NCI-H2081 (cell line): Measurements from ENCODE around the gene C22orf23.
"Not testable (repeated sequence)": the region's sequence is repeated elsewhere in the genome, so short reads cannot be mapped to it uniquely, and the experiment has no call there.

Source experiments
- DNase-seq, 2 experiments: peaks; one replicate each; lab custom pipeline; 2025; lab: John Stamatoyannopoulos, UW

Gene C22orf23

DNA sequence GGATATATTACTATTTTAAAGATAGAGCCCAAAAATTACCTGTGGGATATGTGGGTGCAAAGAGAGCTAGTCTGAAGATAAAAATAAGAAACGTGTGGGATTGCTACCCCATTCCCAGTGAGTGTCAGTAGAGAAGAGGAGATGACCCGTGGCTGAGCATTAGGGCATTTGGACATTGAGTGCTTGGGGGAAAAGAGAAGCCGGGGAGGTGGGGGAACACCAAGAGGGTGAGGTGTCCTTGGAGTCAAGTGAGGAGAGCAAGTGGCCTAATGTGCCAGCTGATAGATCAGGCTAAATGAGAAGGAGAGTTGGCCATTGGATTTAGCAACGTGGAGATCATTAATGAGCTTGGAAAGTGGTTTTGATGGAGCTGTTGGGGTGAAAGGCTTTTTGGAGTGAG is 1.3 kb upstream of the C22orf23 start:
- no peak for DNase-seq

DNA sequence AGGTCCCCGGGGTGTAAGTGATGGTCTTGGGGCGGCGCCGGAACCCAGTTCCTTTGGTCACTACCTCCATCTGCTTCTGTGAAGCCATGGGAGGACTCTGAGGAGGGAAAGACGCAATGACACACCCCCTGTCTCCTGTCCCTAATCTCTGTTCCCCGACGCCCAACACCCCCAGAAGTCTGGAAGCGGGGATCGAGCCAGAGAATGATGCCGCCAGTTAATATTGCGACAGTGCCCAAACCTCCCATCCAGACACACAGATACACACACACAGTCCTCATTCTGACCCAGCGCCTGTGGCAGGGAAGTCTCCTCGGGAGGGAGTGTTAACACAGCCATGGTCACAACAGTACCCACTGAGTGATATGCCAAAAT is 352 bp downstream of the C22orf23 start:
- DNase-seq, result no peak

DNA sequence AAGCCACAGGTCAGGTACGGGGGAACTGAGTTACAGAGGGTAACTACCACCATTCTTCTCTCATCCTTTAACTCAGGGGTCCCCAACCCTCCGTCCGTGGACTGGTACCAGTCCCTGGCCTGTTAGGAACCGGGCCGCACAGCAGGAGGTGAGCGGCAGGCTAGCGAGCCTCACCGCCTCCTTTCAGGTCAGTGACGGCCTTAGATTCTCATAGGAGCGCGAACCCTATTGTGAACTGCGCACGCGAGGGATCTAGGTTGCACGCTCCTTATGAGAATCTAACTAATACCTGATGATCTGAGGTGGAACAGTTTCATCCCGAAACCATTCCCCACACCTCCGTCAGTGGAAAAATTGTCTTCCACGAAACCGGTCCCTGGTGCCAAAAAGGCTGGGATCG is 772 bp downstream of the C22orf23 start:
- DNase-seq, result not testable (repeated sequence)

DNA sequence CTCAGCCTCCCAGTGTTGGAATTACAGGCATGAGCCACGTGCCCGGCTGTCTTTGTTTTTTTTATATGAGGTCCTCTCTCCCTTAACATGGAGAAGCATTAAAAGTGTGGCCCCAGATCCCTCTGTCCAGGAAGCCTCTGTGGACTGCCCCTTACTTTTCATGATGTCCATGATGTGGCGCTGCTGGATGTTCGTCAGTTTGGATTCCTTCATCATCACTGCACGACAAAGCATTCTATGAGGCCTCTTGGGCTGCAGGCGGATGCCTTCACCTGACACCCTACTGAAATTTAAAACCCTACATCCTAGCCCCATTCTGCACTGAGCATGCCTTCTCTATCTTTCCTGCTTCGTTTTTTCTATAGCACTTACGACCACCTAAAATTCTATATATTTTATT is 2.1 kb downstream of the C22orf23 start:
- no peak for DNase-seq

DNA sequence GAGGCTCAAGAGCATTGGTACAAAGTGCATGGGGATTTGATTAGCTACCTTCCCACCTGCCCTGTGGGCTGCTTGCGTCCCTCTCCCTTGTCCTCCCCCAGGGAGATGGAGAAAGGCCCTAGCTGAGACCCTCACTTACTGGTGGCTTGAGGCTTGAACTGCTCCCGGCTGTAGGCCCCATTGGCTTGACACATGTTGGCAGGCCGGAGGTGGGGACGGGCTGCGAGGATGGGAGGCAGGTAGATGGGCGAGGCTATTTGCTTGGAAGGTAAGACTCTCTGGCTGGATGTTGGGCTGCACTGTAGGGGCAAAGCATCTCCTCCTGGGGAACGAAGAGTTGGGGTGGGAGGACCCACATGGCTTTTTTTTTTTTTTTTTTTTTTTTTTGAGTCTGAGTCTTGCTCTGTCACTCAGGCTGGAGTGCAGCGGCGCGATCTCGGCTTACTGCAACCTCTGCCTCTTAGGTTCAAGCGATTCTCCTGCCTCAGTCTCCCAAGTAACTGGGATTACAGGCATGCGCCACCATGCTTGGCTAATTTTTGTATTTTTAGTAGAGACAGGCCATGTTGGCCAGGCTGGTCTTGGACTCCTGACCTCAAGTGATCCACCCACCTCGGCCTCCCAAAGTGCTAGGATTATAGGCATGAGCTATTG is 6.1 kb downstream of the C22orf23 start:
- not testable (repeated sequence) for DNase-seq

DNA sequence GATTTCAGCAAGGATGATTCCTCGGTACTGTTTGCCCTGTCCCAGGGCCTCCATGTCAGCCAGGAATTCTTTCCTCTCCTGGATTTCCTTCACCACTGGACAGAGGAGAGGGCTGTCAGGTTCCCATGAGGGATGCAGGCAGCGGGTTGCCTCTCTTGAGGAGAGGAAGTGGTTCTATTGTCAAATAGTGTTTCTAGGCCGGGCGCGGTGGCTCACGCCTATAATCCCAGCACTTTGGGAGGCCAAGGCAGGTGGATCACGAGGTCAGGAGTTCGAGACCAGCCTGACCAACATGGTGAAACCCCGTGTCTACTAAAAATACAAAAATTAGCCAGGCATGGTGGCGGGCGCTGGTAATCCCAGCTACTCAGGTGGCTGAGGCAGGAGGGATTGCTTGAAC is 9.0 kb downstream of the C22orf23 start:
- DNase-seq, result not testable (repeated sequence)

DNA sequence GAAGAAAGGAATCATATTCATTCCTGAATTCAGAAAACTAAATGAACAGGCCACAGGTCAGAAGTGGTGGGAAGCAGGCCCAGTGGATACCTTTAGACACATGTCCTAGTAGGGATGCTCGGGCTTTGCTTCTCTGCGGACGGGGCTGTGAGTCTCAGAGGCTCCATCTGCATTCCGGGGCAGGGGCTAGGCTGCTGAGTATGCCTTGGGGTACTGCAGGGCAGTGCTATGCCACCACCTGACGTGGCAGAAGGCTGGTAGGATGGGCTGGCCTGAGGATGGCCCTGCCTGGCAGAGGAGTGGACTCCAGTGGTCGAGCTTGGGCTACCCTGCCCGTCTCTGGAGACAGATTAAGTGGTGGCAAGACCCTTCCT is 9.6 kb downstream of the C22orf23 start:
- no peak for DNase-seq

DNA sequence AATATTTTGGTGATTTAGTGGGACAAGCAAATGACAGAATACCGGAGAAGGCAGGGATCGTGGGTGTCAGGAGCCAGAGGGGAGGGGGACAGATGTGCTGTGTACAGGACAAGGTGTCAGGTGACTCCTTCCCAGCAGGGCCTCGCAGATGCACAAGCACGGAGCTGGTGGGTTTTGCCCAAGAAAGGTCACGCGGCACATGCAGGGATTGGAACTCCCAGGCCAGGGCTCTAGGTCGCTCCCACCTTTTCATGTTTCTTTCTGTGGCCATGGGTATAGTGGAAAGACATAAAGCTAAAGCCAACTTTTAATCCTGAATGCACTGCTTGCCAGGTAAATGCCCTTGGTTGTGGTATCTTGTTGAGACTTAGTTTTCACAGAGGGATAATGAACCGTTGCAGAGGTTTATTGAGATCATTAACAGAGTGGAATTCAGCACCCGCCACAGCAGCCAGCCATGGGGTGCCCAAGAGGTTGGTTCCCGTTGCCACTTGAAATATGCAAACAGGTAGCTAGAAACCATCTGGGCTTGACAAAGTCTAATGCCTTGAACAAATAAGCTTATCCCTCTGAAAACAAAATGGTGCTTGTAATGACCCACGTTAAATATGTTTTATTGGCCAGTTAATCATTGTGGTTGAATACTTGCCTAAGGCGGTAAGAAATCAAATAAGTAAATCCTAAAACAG is 10.1 kb downstream of the C22orf23 start:
- no peak for DNase-seq

DNA sequence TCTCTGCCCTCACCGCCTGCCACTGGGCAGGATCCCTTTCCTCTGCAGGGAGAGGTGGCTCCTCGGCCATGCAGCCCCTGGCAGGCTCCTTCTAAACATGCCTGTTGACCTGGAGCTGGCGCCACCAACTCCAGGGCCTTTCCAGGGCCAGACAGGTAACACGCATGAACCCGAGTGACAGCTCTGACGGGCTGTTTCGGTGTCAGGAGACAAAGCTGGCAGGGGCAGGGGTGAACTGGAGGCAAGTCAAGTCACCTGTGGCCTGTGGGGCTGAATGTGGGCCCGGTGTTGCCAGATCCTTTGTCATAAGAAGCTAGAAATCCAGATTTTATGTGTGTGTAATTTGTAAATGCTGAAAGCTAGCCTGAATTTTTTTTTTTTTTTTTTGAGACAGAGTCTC is 11.3 kb downstream of the C22orf23 start:
- no peak for DNase-seq

DNA sequence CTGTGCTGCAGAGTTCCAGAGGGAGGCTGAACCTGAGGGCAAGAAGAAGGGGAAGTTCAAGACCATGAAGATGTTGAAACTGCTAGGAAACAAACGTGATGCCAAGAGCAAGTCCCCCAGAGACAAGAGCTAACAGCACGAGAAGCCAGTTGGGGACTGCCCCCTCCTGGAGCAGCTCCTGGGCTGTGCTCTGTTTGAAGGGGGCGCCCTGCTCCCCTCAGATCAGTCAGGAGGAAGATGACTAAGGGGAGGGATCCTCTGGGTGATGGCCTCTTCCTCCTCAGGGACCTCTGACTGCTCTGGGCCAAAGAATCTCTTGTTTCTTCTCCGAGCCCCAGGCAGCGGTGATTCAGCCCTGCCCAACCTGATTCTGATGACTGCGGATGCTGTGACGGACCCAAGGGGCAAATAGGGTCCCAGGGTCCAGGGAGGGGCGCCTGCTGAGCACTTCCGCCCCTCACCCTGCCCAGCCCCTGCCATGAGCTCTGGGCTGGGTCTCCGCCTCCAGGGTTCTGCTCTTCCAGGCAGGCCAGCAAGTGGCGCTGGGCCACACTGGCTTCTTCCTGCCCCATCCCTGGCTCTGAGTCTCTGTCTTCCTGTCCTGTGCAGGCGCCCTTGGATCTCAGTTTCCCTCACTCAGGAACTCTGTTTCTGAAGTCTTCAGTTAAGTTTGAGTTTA is 12.6 kb downstream of the C22orf23 start:
- DNase-seq, result no peak

DNA sequence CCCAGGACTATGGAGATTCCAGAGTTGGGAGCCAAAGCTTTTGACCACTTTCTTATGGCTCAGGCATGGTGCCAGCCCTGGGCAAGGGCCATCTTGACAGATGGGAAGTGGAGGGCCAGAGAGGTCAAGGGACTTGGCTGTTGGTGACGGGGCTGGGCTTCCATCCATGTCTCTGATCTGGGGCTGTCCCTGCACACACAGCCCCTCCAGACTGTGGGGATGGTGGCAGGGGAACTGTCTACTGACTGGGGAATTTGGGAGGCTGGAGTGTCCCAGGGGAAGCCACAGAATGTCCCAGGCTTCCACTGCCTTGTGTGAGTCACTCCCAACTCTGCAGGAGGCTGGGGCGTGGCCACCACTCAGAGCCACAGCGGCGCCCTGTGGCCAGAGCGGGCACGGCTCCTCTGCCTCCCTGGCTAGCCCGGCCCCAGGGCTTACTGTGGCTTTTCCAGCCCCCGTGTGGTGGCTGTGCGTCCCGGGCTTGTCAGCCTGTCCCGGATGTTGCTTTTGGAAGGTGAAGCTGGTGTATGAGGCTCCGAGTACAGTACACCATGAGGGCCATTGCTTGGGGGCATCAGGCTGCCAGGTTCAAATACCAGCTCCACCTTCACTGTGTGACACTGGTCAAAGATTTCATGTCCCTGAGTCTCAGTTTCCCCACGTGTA is 19.6 kb downstream of the C22orf23 start:
- DNase-seq, result peak; percentile 50 to 58

DNA sequence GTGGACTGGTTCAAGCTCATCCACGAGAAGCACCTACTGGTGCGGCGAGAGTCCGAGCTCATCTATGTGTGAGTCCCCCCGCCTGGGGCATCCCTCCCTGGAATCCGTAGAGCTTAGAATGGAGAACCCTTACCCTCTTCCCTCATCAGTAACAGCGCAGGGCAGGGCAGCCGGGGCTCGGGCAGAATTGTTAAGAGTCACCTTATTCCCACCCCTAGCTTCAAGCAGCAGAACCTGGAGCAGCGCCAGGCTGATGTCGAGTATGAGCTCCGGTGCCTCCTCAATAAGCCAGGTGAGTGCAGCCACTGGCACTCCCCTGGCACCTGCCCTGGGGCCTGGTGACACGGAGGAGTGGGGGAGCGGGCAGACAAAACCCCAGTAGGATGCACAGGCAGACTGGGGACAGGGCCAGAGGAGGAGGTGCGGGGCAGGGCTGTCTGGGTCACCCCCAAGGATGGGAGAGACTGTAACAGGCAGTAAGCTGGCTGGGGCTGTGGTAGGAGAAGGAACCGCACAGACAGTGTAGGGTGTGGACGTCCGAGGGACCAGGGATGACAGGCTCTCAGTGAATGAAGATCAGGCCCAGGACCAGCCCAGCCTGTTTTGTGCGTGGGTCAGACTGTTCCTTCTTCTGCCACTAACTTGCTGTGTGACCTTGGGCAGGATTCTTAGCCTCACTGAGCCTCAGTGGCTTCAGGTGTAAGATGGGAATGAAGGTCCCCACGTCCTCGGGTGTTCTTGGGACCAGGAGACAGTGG is 20.4 kb downstream of the C22orf23 start:
- DNase-seq, result no peak

DNA sequence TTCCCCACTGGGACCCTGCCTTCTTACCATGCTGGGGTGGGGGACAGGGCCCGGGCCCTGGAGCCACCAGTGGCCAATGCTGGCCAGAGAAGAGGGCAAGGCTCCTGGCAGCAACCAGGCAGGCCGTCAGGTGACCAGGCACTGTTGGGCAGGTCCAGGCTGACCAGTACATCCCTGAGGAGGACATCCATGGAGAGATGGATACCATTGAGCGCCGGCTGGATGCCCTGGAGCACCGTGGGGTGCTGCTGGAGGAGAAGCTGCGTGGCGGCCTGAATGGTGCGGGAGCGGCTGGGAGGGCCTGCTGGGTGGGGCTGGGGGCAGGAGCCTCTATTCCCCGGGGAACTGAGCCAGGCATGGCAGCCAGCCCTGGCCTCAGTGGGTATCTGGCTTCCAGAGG is 21.0 kb downstream of the C22orf23 start:
- no peak for DNase-seq

DNA sequence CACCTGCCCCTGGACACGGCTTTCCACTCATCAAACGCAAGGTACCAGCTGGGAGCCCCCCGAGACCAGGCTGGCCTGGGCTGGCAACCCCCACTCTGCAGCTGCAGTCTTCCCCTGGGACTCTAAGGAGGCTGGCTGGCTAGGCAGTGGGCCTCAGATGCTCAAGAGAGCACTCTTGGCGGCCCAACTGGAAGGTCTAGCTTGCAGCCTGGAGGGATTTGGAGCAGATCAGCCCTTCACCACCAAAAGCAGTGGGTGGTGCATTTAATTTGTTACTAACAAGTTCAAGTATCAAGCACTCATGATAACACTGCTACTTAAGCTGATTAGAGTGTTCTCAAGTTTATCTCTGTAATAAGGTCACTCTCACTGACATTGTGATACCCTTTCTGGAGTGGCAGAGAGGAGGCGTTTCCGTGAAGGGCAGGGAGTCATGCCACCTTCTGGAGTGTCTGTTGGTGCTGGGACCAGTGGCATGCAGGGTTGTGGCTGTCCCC is 21.5 kb downstream of the C22orf23 start:
- no peak for DNase-seq

DNA sequence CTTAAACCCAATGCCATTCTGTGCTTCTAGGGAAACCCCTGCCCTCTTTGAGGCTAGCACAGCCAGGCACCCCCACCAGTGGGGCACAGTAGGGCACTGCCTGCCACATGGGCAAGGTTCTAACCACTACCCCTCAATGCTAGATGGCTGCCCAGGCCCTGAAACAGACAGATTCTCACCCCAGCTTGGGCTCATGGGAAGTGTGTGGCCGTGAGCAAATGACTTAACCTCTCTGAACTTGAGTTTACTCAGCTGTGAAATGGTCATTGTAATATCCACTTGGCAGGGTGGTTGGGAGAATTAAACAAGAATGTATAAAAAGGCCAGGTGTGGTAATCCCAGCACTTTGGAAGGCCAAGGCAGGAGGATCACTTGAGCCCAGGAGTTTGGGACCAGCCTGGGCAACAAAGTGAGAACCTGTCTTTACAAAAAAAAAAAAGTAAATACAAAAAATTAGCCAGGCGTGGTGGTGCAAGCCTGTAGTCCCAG is 22.4 kb downstream of the C22orf23 start:
- DNase-seq, result no peak

DNA sequence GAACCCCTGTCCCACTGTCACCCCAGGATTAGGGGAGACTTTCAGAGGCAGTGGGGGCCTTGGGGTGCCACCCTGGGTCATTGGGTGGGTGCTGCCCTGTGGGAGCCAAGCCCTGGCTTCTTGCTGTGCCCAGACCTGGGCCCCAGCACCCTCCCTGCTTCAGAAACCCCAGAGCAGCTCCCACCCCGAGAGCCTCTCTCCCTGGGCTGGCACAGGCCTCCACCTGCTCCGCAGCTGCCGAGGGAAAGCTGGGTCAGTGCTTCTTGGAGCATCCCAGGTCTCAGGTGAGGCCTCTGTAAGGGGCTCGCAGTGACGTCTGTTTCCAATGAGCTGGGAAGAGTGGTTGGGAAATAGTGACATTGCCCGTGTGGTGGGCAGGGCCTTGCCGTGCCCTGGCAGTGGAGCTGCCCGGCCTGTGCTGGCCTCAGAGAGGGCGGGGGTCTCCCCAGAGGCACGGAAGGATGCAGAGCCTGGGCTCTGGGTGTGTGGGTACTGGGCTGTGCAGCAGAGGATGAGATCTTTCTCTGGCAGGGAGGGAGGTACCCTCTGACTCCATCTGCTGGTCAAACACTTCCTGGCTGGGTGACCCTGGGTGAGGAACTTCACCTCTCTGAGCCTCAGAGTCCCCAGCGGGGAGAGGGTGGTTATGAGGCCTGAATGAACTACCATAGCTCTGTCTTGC is 23.0 kb downstream of the C22orf23 start:
- no peak for DNase-seq

DNA sequence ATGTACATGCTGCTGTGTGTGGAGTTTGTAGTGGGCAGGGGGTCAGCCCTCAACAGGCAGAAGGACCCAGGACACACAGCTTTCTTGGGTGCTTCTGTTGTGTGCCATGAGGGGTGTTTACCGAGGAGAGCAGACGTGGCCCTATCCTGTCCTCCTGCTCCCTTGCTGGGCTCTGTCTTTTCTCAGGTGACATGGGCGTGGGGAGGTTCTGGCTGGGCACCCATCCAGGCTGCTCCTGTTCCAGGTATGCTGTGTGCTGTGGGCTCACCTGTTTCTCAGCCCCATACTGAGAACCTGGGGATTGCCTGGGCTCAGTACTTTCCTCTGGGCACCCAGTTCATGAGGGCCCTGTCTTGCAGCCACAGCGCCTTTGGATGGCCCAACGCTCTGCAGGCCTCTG is 24.0 kb downstream of the C22orf23 start:
- DNase-seq, result no peak

DNA sequence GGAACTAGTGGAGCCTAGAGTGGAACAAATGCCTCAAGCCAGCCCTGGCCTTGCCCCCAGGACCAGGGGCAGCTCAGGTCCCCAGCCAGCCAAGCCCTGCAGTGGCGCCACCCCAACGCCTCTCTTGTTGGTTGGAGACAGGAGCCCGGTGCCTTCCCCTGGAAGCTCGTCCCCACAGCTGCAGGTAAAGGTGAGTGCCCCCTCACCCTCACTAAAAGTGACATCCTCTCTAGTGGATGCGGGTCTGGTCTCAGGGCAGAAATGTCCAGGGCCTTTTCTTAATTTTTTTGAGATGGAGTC is 25.8 kb downstream of the C22orf23 start:
- no peak for DNase-seq

DNA sequence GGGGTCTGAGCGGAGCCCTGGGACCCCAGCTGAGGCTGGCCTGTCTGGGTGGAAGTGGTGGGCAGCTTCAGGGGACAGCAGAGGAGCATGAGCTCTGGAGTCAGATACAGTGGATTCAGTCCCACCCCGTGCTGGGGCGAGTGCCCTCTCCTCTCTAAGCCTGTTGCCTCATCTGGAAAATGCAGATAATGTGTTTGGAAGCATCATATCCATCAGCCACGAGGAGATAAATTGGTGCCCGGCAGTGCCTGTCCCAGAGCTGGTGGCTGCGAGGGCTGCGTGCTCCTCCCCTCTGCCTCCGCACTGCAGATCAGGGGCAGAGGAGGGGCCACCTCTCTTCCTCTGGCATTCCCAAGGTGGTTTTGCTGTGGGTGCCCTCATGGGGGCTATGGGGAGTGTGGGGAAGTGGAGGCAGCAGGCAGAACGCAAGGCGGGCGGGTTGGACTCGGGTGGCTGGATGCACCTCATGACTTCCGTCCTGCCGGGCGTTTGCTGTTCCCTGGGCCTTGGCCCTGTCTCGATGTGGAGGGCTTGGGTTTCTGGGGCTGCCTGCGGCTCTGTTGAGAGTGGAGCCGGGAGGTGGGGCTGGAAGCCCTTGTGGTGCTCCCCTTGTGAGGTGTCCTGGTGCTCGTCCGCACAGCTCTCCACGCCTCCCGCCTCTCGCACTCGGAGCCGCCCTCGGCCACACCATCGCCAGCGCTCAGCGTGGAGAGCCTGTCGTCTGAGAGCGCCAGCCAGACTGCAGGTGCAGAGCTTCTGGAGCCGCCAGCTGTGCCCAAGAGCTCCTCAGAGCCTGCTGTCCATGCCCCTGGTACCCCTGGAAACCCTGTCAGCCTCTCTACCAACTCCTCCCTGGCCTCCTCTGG is 26.4 kb downstream of the C22orf23 start:
- DNase-seq, result no peak

DNA sequence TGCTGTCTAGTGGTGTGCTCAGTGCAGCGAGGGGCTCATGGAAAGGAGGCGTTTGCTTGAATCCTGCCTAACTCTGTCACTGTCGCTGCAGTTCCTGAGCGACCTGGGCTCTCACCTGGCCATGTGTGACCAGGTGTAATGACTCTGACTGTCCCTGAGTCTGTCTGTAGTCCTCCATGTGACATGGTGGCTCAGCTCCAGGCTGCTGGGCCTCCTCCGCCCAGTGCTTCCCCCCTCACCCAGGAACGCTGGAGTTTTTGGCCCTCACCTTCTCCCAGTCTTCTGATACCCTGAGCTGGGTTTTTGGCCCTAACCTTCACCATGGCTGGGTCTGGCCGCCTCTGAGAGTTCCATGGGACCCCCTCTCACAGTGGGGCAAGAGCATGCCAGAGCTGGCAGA is 27.0 kb downstream of the C22orf23 start:
- DNase-seq, result no peak

DNA sequence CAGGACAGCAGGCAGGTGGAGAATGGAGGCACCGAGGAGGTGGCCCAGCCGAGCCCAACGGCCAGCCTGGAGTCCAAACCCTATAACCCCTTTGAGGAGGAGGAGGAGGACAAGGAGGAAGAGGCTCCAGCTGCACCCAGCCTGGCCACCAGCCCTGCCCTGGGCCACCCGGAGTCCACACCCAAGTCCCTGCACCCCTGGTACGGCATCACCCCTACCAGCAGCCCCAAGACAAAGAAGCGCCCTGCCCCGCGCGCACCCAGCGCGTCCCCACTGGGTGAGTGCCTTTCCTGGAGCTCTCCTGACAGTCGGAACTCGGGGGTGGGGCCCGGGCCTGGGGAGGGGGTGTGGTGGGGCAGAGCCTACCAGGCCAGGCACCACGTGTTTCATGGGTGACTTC is 27.6 kb downstream of the C22orf23 start:
- no peak for DNase-seq
